ENCODE measurements around the gene DOCK3.

DOCK3 gene

GRCh38 chr3:51328206-51328605, 653.5 kb downstream of the DOCK3 start:
- no peak for DNase-seq (ENCODE audit: low spot score)

DNA sequence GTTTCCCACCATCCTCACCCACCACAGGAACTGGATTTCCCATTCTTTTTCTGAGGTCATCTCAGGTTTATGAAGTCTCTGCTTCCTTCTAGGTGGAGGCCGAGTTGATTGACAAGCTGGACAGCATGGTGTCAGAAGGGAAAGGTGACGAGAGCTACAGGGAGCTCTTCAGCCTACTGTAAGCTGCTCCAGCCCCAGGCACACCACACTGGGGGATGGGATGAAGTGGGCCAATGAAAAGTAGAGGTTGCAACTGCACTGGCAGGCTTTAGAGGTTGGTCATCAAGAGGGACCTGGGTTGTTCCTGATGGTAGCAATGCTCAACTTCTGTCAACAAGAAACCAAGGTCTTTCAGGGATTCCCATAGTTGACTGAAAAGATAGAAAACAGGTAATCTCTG, 655.3 kb downstream of the DOCK3 start:
- no peak for DNase-seq (ENCODE audit: low spot score)

GRCh38 chr3:51332156-51332555, 657.4 kb downstream of the DOCK3 start:
- no peak for DNase-seq (ENCODE audit: low spot score)

GRCh38 chr3:51333021-51333420, 658.3 kb downstream of the DOCK3 start:
- no peak for DNase-seq (ENCODE audit: low spot score)

GRCh38 chr3:51336261-51336660, 661.5 kb downstream of the DOCK3 start:
- no peak for DNase-seq (ENCODE audit: low spot score)

- no peak for DNase-seq (ENCODE audit: low spot score)
Observed at GRCh38 chr3:51337666-51338065, 662.9 kb downstream of the DOCK3 start.

GRCh38 chr3:51338632-51339031, 663.9 kb downstream of the DOCK3 start:
- DNase-seq (ENCODE audit: low spot score) = no peak

DNA sequence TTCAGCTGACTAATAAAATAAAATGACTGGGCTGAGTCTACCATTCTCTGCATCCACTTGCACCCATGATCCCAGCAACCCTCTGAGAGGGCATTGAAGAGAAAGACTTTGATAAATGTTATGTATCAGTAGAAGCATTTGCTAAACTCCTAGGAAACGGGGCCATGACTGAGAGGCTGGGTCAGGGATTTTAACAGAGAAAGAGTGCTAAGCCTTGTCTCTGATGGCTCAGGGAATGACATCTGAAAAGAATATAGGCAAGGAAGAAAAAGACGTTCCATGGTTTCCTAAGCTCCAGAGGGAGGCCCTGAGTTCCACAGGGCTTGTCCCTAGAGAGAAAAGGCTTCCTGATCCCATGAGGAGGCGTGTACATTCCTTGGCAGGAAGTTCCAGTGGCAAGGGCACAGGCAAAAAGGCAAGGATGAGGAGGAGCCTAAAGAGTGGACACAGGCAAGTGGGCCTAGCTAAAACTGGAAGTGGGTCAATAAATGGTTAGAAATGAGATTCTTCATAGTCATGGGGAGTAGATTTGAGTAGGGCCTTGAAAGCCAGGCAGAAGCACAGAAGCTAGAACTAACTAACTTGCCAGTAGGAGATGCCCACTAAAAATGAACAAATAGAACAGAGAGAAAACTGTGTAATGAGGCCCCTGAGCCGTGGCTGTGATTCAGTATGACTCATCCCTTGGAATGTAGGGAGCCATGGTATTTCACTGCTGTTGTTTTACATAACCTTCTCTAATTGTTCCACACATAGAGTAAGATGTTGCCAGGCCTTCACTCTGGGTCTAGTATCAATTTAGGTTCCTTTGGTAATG, 665.5 kb downstream of the DOCK3 start:
- no peak for DNase-seq (ENCODE audit: low spot score)

GRCh38 chr3:51340989-51341636, 666.4 kb downstream of the DOCK3 start:
- no peak for DNase-seq (ENCODE audit: low spot score)

GRCh38 chr3:51343918-51344687, 669.4 kb downstream of the DOCK3 start:
- DNase-seq (ENCODE audit: low spot score) = no peak

DNA sequence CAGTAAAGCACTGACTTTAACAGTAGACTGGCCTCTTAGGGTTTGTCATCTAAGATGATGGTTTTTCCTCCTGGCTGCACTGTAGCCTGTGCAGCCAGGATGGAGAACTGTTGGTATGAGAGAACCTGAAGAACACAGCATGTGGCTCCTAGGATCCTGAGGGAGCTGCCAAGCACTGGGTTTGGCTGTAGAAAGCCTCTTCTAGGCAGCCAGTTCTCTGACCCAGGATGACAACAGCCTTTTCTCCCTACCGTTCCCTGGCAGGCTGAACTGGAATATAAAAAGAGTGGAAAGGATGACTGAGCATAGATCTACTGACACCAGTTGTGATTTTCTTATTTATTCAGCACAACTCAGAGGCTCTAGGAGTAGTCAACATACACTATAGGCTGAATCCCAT, 676.0 kb downstream of the DOCK3 start:
- DNase-seq (ENCODE audit: low spot score) = no peak

DNA sequence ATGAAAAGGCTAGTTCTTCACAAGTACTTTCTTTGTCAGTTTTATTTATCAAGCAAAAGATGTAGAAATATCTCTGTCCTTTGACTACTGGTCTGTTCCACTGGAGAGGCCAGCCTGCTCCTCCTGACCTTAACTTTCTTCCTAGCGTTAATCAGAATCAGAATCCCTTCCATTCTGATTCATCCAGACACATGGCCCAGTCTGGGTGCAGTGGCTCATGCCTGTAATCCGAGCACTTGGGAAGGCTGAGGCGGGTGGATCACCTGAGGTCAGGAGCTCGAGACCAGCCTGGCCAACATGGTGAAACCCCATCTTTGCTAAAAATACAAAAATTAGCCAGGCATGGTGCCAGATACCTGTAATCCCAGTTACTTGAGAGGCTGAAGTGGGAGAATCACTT, 678.4 kb downstream of the DOCK3 start:
- no peak for DNase-seq (ENCODE audit: low spot score)

DNA sequence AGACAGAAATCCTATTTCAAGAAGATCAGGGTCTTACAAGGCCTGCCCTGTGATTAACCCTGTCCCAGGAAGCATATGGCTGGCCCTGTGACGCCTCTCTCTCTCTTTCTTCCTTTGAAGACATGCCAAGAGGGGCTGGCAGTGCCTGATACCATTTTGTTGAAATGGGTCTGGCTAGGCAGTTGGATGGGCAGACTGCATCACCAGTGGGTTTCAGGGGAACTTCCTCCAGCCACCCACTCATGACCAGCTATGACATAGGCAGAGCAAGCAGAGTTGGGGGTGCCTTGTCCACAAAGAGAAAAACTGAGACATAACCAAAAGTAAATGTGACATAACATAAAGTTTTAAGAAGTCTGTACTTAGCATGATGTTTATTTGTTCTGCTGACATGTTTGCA, 679.0 kb downstream of the DOCK3 start:
- DNase-seq (ENCODE audit: low spot score) = no peak

DNA sequence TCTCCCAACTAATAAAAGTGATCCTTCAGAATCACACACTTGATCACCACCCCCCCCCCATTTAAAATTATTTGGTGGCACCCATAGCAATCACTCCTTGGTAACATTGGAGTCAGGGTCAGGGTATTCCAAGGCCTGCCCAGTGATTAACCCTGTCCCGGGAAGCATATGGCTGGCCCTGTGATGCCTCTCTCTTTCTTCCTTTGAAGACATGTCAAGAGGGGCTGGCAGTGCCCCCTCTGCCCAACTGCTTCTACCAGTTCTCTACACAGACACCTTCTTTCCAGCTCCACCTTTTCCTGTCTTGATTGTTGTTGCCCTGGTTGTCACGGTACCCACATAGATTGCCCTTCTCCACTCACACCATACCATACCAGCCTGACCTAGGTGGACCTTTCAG, 679.4 kb downstream of the DOCK3 start:
- no peak for DNase-seq (ENCODE audit: low spot score)

DNA sequence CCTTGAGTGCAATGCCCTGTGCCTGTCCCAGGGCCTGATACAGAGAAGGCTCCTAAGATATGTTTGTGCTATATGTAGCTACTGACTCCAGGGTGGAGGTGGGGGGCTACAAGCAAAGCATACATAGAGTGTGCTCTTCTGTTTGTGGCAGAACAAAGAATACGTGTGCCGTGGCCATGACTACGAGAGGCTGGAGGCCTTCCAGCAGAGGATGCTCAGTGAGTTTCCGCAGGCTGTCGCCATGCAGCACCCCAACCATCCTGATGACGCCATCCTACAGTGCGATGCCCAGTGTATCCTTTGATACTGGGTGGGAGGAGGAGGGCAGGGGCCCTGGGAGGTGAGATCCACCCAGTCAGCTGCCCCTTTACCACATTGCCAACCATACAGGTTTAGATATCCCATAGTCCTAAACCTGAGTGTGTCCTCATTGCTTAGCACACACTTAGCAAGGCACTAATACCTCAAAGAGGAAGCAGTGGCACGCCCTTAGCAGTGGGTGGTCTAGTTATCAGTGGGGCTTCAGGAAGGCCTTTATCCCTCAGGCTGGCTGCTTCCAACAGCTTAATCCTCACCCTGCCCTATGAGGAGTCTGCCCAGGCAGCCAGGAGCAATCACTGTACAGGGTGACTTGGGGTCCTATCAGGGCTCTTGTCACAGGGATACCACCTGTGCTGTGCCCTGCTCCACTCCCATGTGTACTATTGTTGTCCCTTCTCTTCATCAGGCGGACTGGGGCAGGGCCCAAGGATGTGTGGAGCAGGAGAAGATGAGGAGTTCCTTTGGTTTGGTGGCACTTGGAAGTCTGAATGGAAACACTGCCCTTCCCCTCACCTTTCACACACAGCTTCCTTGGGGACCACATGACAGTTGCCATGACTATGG, 680.2 kb downstream of the DOCK3 start:
- no peak for DNase-seq (ENCODE audit: low spot score)

DNA sequence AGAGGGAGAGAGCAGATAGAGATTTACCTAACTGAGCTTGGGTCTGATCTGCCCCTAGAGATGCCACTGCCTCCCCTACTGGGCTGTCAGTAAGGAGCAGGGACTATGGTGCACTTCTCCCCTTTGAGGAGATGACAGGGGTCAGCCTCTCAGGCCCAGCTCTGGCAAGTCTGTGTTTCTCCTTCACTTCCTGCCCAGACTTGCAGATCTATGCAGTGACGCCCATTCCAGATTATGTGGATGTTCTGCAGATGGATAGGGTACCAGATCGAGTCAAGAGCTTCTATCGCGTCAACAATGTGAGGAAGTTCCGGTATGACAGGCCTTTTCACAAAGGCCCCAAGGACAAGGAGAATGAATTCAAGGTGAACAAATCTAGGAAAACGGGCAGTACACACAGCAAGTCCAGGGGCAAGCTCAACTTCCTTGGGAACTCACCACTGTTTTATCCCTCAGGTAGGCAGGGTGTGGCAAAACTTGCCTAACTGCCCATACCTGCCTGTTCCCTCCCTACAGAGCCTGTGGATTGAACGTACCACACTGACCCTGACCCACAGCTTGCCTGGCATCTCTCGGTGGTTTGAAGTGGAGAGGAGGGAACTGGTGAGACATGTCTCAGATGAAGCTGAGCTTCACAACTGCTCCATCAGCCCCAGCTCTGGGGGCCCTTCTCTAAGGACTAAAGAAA, 681.3 kb downstream of the DOCK3 start:
- DNase-seq (ENCODE audit: low spot score) = no peak

GRCh38 chr3:51357856-51358255, 683.1 kb downstream of the DOCK3 start:
- DNase-seq (ENCODE audit: low spot score) = no peak

GRCh38 chr3:51358981-51359380, 684.3 kb downstream of the DOCK3 start:
- DNase-seq (ENCODE audit: low spot score) = no peak

- DNase-seq (ENCODE audit: low spot score) = no peak
Observed at GRCh38 chr3:51360806-51361205, 686.1 kb downstream of the DOCK3 start.

- no peak for DNase-seq (ENCODE audit: low spot score)
Observed at GRCh38 chr3:51361746-51362145, 687.0 kb downstream of the DOCK3 start.

DNA sequence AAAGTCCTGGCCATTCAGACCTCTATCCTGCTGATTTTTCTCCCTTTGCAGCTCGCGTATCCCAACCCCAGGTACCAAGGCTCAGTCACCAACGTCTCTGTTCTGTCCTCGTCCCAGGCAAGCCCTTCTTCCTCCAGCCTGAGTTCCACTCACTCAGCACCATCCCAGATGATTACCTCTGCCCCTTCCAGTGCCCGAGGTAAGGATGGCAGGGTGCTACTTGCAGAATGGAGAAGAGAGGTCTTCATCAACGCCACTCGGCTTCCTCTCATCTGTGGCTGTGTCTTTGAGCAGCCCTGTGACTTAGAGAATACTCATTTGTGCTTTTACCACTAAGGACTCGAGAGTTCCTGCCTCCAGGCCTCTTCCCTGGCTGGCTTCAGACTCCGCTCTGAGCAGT, 687.7 kb downstream of the DOCK3 start:
- no peak for DNase-seq (ENCODE audit: low spot score)
